ENCODE results near the gene PHYKPL. TPM values are rescaled to one million over a fixed set of nuclear protein-coding genes. Genes with fewer than 3 reads are reported as not detected.

Gene PHYKPL
- total and polyA plus RNA-seq, 2 donors (not counting 1 experiment from before 2014, with no cell fraction given): 18.1 to 44.8 TPM

DNA sequence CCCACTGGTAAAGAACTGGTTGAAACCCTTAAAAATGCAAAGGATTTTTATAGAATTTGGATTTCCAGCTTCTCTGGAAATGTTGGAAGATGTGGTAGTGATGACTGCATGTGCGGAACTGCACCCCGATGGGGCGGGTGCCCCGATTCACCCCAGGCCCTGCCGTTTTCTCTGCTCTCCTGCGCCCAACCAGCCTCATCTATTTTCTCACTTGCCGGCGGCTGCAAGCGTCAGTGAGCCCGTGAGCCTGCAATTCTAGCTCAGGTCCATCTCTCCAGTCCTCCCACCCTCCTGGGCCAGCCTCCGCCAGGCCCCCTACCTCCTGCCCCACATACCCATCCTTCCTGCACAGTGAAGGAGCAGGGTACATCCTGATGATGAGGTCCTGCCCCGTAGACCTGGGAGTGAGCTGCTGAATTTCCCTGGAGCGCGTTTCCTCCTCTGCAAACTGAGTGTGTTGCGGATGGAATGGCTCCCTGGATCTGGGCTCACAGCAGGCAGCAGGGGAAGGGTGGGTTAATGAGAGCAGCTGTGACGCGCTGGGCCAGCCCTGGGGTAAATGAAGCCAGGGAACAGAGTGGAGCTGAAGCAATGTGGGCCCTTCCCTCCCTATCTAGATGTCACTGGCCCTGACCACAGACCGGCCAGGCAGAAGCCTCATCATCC, 45.9 kb upstream of the PHYKPL start:
- Histone ChIP-seq H3K9ac (ENCODE audit: insufficient read depth, low read length) (no peak overlapping the region), H3K4me2 (ENCODE audit: extremely low read depth, insufficient read depth, low read length) (no peak overlapping the region), H4K20me1 (ENCODE audit: control insufficient read depth, extremely low read depth, insufficient read depth, low read length) (no peaks in the 10 kb centered on the region), H3K4me1 (ENCODE audit: control insufficient read depth, extremely low read depth, insufficient read depth, low read length) (no peaks in the 10 kb centered on the region), H3K27ac (ENCODE audit: insufficient read depth, low read length) (no peak overlapping the region), H3K4me3 (replicated peaks in 1 of 4; ENCODE audit: control extremely low read depth in 1 of 4, insufficient read depth in 1 of 4, low read depth in 3 of 4, low read length in 4 of 4) (no peak overlapping the region), H3K79me2 (ENCODE audit: control insufficient read depth, insufficient read depth, low read length) (no peaks in the 10 kb centered on the region), H2AFZ (ENCODE audit: low read length) (no peak overlapping the region), H3K27me3 (ENCODE audit: control insufficient read depth, insufficient read depth, low read length) (no peaks in the 10 kb centered on the region), H3K36me3 (ENCODE audit: control insufficient read depth, insufficient read depth, low read length) (no peaks in the 10 kb centered on the region), H3K9me3 (ENCODE audit: control insufficient read depth, insufficient read depth, low read depth, low read length) (no peaks in the 10 kb centered on the region)
- TF ChIP-seq EZH2 (IDR thresholded peaks at IDR 0.05; ENCODE audit: low read length, missing control alignments) (no peak), CTCF (conservative IDR thresholded peaks at IDR 0.05 in 1 of 2, IDR thresholded peaks at IDR 0.05 in 1 of 2; ENCODE audit: low read depth in 1 of 2, low read length in 2 of 2) (no peak)
- no peak for DNase-seq (ENCODE audit: low read depth in 2 of 2)

- Histone ChIP-seq H3K27me3 (ENCODE audit: control insufficient read depth, insufficient read depth, low read length) (no peaks in the 10 kb centered on the region), H3K4me1 (ENCODE audit: control insufficient read depth, extremely low read depth, insufficient read depth, low read length) (no peaks in the 10 kb centered on the region), H3K79me2 (ENCODE audit: control insufficient read depth, insufficient read depth, low read length) (no peaks in the 10 kb centered on the region), H3K9me3 (ENCODE audit: control insufficient read depth, insufficient read depth, low read depth, low read length) (no peaks in the 10 kb centered on the region), H4K20me1 (ENCODE audit: control insufficient read depth, extremely low read depth, insufficient read depth, low read length) (no peaks in the 10 kb centered on the region), H3K27ac (ENCODE audit: insufficient read depth, low read length) (no peak overlapping the region), H2AFZ (ENCODE audit: low read length) (no peak overlapping the region), H3K4me3 (replicated peaks in 1 of 4; ENCODE audit: control extremely low read depth in 1 of 4, insufficient read depth in 1 of 4, low read depth in 3 of 4, low read length in 4 of 4) (no peak overlapping the region), H3K36me3 (ENCODE audit: control insufficient read depth, insufficient read depth, low read length) (no peaks in the 10 kb centered on the region), H3K4me2 (ENCODE audit: extremely low read depth, insufficient read depth, low read length) (no peak overlapping the region), H3K9ac (ENCODE audit: insufficient read depth, low read length) (no peak overlapping the region)
- DNase-seq (ENCODE audit: low read depth in 2 of 2): no peak
- TF ChIP-seq EZH2 (IDR thresholded peaks at IDR 0.05; ENCODE audit: low read length, missing control alignments) (no peak), CTCF (conservative IDR thresholded peaks at IDR 0.05 in 1 of 2, IDR thresholded peaks at IDR 0.05 in 1 of 2; ENCODE audit: low read depth in 1 of 2, low read length in 2 of 2) (no peak)
These were observed 45.3 kb upstream of the PHYKPL start for GRCh38 chr5:178277866-178278265.

GRCh38 chr5:178277346-178277745, 44.7 kb upstream of the PHYKPL start:
- TF ChIP-seq CTCF (conservative IDR thresholded peaks at IDR 0.05 in 1 of 2, IDR thresholded peaks at IDR 0.05 in 1 of 2; ENCODE audit: low read depth in 1 of 2, low read length in 2 of 2) (no peak), EZH2 (IDR thresholded peaks at IDR 0.05; ENCODE audit: low read length, missing control alignments) (no peak)
- Histone ChIP-seq H3K4me1 (ENCODE audit: control insufficient read depth, extremely low read depth, insufficient read depth, low read length) (no peaks in the 10 kb centered on the region), H3K4me2 (ENCODE audit: extremely low read depth, insufficient read depth, low read length) (no peak overlapping the region), H3K9ac (ENCODE audit: insufficient read depth, low read length) (no peak overlapping the region), H3K27me3 (ENCODE audit: control insufficient read depth, insufficient read depth, low read length) (no peaks in the 10 kb centered on the region), H3K27ac (ENCODE audit: insufficient read depth, low read length) (no peak overlapping the region), H3K4me3 (replicated peaks in 1 of 4; ENCODE audit: control extremely low read depth in 1 of 4, insufficient read depth in 1 of 4, low read depth in 3 of 4, low read length in 4 of 4) (no peak overlapping the region), H3K9me3 (ENCODE audit: control insufficient read depth, insufficient read depth, low read depth, low read length) (no peaks in the 10 kb centered on the region), H3K36me3 (ENCODE audit: control insufficient read depth, insufficient read depth, low read length) (no peaks in the 10 kb centered on the region), H3K79me2 (ENCODE audit: control insufficient read depth, insufficient read depth, low read length) (no peaks in the 10 kb centered on the region), H4K20me1 (ENCODE audit: control insufficient read depth, extremely low read depth, insufficient read depth, low read length) (no peaks in the 10 kb centered on the region), H2AFZ (ENCODE audit: low read length) (no peak overlapping the region)
- no peak for DNase-seq (ENCODE audit: low read depth in 2 of 2)
